Fibroblast of mammary gland (primary cell): ENCODE measurements around the gene MOK.

Experiments used
- DNase-seq: peaks from one replicate; pipeline ENCODE4 v3.0.0-alpha.2; 2010; ENCODE audit warnings: low read depth
- H3K4me3 ChIP-seq: 2 replicates; pipeline ENCODE4 v1.5.1; 2011; ENCODE audit warnings: low read depth, mild to moderate bottlenecking, low read length, moderate library complexity; ENCODE audit not compliant: control insufficient read depth
- CTCF ChIP-seq: conservative IDR thresholded peaks from 2 replicates; pipeline ENCODE4 v1.5.1; 2011; ENCODE audit warnings: low read depth, low read length, inconsistent platforms; ENCODE audit not compliant: control insufficient read depth, insufficient read depth

The MOK gene

GRCh38 chr14:102275866-102276265, 29.1 kb downstream of the MOK start:
- TF ChIP-seq CTCF = no peak
- peak; percentile 63 for DNase-seq
- H3K4me3 ChIP-seq = no peak overlapping the region

- TF ChIP-seq CTCF = no peak
- H3K4me3 ChIP-seq = no peak overlapping the region
- peak; percentile 72 for DNase-seq
These were observed 32.6 kb downstream of the MOK start for GRCh38 chr14:102272392-102272791.

GRCh38 chr14:102264775-102265174, 40.2 kb downstream of the MOK start:
- no peak for DNase-seq
- TF ChIP-seq CTCF = no peak

GRCh38 chr14:102264355-102264754, 40.6 kb downstream of the MOK start:
- peak; percentile 75 for DNase-seq
- H3K4me3 ChIP-seq = no peak overlapping the region
- TF ChIP-seq CTCF = no peak

More at GRCh38 chr14:102264775-102265174, 40.2 kb downstream of the MOK start:
- H3K4me3 ChIP-seq = no peak overlapping the region

- no peak for TF ChIP-seq CTCF
- peak; percentile 55 for DNase-seq
- H3K4me3 ChIP-seq = no peak overlapping the region
These were observed 42.0 kb downstream of the MOK start for GRCh38 chr14:102262929-102263462.

GRCh38 chr14:102258136-102258535, 46.8 kb downstream of the MOK start:
- H3K4me3 ChIP-seq = no peak overlapping the region
- no peak for TF ChIP-seq CTCF
- no peak for DNase-seq

- H3K4me3 ChIP-seq = no peak overlapping the region
- no peak for TF ChIP-seq CTCF
- no peak for DNase-seq
These were observed 48.2 kb downstream of the MOK start for GRCh38 chr14:102256716-102257115.
